ENCODE data around the gene SMYD1. TPM values are rescaled to one million over a fixed set of nuclear protein-coding genes. Genes with fewer than 3 reads are reported as not detected.

Gene SMYD1
- total RNA-seq, 1 experiment from 2014 or later = not detected

DNA sequence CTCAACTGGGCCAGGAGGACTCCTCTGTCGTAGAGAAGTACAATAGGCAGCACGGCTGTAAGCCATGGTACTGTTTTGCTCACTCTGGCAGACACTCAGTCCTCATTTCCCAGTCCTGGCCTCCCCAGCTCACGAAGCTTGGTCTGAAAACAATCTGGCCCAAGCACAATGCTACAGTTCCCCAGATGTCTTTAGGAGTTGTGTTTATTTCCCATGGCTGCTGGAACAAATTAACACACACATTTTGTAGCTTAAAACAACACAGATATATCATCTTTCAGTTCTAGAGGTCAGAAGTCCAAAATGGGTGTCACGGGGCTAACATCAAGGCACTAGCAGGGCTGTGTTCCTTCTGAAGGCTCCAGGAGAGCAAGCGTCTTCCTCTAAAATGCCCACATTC lies 47.3 kb downstream of the SMYD1 start:
- no peak for DNase-seq
- H3K4me3 ChIP-seq = no peak overlapping the region
- no peaks in the 10 kb centered on the region for H4K20me1 ChIP-seq (ENCODE audit: insufficient read depth)
- H3K27ac ChIP-seq = no peak overlapping the region
- no peak overlapping the region for H2AFZ ChIP-seq
- H3K4me1 ChIP-seq (replicated peaks; ENCODE audit: insufficient read depth) = no peaks in the 10 kb centered on the region
- intact Hi-C loops (cut with micrococcal nuclease; ENCODE audit: unreplicated experiment) = no loop called here
- no peak overlapping the region for H3K4me2 ChIP-seq
- no peak for TF ChIP-seq EZH2 (IDR thresholded peaks at IDR 0.05; ENCODE audit: low read depth)
- TF ChIP-seq, protein P1, sequence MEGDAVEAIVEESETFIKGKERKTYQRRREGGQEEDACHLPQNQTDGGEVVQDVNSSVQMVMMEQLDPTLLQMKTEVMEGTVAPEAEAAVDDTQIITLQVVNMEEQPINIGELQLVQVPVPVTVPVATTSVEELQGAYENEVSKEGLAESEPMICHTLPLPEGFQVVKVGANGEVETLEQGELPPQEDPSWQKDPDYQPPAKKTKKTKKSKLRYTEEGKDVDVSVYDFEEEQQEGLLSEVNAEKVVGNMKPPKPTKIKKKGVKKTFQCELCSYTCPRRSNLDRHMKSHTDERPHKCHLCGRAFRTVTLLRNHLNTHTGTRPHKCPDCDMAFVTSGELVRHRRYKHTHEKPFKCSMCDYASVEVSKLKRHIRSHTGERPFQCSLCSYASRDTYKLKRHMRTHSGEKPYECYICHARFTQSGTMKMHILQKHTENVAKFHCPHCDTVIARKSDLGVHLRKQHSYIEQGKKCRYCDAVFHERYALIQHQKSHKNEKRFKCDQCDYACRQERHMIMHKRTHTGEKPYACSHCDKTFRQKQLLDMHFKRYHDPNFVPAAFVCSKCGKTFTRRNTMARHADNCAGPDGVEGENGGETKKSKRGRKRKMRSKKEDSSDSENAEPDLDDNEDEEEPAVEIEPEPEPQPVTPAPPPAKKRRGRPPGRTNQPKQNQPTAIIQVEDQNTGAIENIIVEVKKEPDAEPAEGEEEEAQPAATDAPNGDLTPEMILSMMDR (conservative IDR thresholded peaks at IDR 0.05) = no peak
- H3F3A ChIP-seq (ENCODE audit: insufficient read depth, low read depth) = no peaks in the 10 kb centered on the region
- H3K9me2 ChIP-seq (ENCODE audit: insufficient read depth) = no peaks in the 10 kb centered on the region
- no peaks in the 10 kb centered on the region for H3K9me3 ChIP-seq (ENCODE audit: insufficient read depth, low read depth)
- ChIA-PET POLR2A (ENCODE audit: unreplicated experiment) (interaction anchor here (0.6 kb wide), 1 partner anchor 70 kb away, joined by 3 read pairs; no protein-coding TSS in a partner anchor), CTCF (interaction anchor here (0.6 kb wide), 1 partner anchor 236 kb away, joined by 3 read pairs; no protein-coding TSS in a partner anchor)
- H3K36me3 ChIP-seq (ENCODE audit: low read depth) = no peaks in the 10 kb centered on the region
- peaks cover 75% of the 10 kb centered on the region for H3K27me3 ChIP-seq (ENCODE audit: insufficient read depth, low read depth)
- H3K79me2 ChIP-seq (ENCODE audit: low read depth) = no peaks in the 10 kb centered on the region
- BruUV-seq (replicated peaks) = no TSS peak

DNA sequence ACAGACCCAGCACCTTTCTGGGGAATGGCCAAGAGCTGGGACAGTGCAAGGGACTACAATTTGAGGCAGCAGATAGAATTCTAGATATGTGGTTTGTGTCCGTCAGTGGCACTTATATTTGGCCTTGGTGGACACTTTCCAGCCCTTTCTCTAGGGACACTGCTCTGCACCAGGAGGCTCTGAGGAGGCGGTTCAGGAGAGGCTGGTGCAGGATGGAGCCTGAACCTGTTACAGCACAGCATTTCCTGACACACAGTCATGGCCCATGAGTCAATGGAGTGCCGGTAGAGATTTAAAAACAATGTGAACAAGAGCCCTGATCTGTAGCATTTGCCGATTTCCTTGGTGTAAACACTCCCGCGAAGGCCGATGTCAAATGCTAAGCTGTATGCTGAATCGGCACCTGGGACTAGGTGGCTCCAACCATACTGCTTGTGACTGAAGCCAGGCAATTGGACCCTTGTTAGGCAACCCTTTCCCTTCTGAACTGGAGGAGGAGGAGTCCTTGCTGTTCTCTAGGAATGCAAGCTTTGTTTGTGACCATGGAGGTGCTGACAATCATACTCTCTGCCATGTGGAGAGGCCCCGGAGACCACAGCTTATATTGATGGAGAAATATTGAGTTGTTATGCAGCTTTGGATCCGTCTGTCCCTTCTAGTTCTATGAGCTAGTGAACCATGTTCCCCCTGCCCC lies 48.3 kb downstream of the SMYD1 start:
- no peak overlapping the region for H2AFZ ChIP-seq
- H3K9me3 ChIP-seq (ENCODE audit: insufficient read depth, low read depth) = no peaks in the 10 kb centered on the region
- BruUV-seq (replicated peaks) = no TSS peak
- H3K79me2 ChIP-seq (ENCODE audit: low read depth) = no peaks in the 10 kb centered on the region
- H3K27ac ChIP-seq = no peak overlapping the region
- ChIA-PET CTCF (no interaction called here), POLR2A (ENCODE audit: unreplicated experiment) (no interaction called here)
- TF ChIP-seq EZH2 (IDR thresholded peaks at IDR 0.05; ENCODE audit: low read depth) = no peak
- TF ChIP-seq, protein P1 (conservative IDR thresholded peaks at IDR 0.05) = no peak
- H3K36me3 ChIP-seq (ENCODE audit: low read depth) = no peaks in the 10 kb centered on the region
- no peak overlapping the region for H3K4me2 ChIP-seq
- no peaks in the 10 kb centered on the region for H3K4me1 ChIP-seq (replicated peaks; ENCODE audit: insufficient read depth)
- no peaks in the 10 kb centered on the region for H3F3A ChIP-seq (ENCODE audit: insufficient read depth, low read depth)
- H4K20me1 ChIP-seq (ENCODE audit: insufficient read depth) = no peaks in the 10 kb centered on the region
- peaks cover 78% of the 10 kb centered on the region for H3K27me3 ChIP-seq (ENCODE audit: insufficient read depth, low read depth)
- no peak for DNase-seq
- H3K9me2 ChIP-seq (ENCODE audit: insufficient read depth) = no peaks in the 10 kb centered on the region
- H3K4me3 ChIP-seq = no peak overlapping the region
- intact Hi-C loops (cut with micrococcal nuclease; ENCODE audit: unreplicated experiment) = no loop called here

DNA sequence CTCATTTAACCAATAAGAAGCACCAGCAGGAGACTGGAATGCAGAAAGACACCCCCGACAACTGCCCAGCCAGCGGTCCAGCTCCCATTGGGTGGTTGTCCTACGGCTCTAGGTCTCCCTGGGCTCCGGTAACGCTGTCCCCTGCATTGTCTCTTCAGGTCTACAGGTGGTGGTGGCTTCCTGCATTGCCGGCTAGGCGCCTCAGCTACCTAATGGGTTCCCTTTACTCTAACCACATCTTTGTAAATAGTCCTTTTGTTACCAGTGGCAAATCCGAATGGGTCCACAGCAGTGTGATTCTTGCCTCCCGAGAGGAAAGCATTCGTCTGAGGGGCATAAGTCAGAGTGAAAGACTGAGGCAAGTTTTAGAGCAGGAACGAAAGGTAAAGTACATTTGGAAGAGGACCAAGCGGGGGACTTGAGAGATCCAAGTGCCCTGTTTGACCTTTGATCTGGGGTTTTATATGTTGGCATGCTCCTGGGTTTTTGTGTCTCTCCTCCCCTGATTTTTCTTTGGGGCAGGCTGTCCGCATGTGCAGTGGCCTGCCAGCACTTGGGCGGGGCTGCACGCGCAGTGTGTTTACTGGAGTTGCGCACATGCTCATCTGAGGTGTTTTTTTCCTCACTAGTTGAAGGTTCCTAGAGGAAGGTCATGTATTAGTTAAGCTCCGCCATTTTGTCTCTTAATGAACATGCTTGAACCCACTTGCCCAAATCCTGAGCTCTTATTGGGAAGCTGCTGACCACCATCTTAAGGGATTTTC lies 49.2 kb downstream of the SMYD1 start:
- H3K4me2 ChIP-seq = no peak overlapping the region
- no peaks in the 10 kb centered on the region for H3K4me1 ChIP-seq (replicated peaks; ENCODE audit: insufficient read depth)
- intact Hi-C loops (cut with micrococcal nuclease; ENCODE audit: unreplicated experiment) = no loop called here
- no peak overlapping the region for H3K4me3 ChIP-seq
- no peaks in the 10 kb centered on the region for H3K9me2 ChIP-seq (ENCODE audit: insufficient read depth)
- no peak overlapping the region for H3K27ac ChIP-seq
- H4K20me1 ChIP-seq (ENCODE audit: insufficient read depth) = no peaks in the 10 kb centered on the region
- TF ChIP-seq, protein P1 (conservative IDR thresholded peaks at IDR 0.05) = no peak
- no peak for TF ChIP-seq EZH2 (IDR thresholded peaks at IDR 0.05; ENCODE audit: low read depth)
- no peak for DNase-seq
- no peaks in the 10 kb centered on the region for H3F3A ChIP-seq (ENCODE audit: insufficient read depth, low read depth)
- no TSS peak for BruUV-seq (replicated peaks)
- H3K79me2 ChIP-seq (ENCODE audit: low read depth) = no peaks in the 10 kb centered on the region
- ChIA-PET POLR2A (ENCODE audit: unreplicated experiment) (no interaction called here), CTCF (no interaction called here)
- no peaks in the 10 kb centered on the region for H3K36me3 ChIP-seq (ENCODE audit: low read depth)
- peaks cover 82% of the 10 kb centered on the region for H3K27me3 ChIP-seq (ENCODE audit: insufficient read depth, low read depth)
- H3K9me3 ChIP-seq (ENCODE audit: insufficient read depth, low read depth) = no peaks in the 10 kb centered on the region
- no peak overlapping the region for H2AFZ ChIP-seq
